Activated CD8-positive, alpha-beta memory T cell treated with anti-CD3 and anti-CD28 coated beads for 36 hours (primary cell): ENCODE data around the gene INO80E. TPM values are rescaled to one million over a fixed set of nuclear protein-coding genes. Genes with fewer than 3 reads are reported as not detected.

ENCODE experiments used
- CTCF ChIA-PET: fragments of 350-600 bp; sonication (Branson Sonifier 250); formaldehyde crosslinking; loops from one replicate; lab custom pipeline; 2021; ENCODE audit warnings: antibody characterized with exemption; lab: Charles Lee
- POLR2A ChIA-PET: fragments of 350-600 bp; sonication (Branson Sonifier 250); formaldehyde crosslinking; loops from one replicate; lab custom pipeline; 2021; ENCODE audit warnings: antibody characterized with exemption; lab: Charles Lee
- total RNA-seq, 2 experiments: library from RNA; stranded (reverse); gene quantifications; one replicate each; pipeline ENCODE4 v1.2.3, GENCODE V29; 2021

INO80E gene, protein sequence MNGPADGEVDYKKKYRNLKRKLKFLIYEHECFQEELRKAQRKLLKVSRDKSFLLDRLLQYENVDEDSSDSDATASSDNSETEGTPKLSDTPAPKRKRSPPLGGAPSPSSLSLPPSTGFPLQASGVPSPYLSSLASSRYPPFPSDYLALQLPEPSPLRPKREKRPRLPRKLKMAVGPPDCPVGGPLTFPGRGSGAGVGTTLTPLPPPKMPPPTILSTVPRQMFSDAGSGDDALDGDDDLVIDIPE
- total RNA-seq: 100 to 1,000 TPM; 119 to 123 TPM

DNA sequence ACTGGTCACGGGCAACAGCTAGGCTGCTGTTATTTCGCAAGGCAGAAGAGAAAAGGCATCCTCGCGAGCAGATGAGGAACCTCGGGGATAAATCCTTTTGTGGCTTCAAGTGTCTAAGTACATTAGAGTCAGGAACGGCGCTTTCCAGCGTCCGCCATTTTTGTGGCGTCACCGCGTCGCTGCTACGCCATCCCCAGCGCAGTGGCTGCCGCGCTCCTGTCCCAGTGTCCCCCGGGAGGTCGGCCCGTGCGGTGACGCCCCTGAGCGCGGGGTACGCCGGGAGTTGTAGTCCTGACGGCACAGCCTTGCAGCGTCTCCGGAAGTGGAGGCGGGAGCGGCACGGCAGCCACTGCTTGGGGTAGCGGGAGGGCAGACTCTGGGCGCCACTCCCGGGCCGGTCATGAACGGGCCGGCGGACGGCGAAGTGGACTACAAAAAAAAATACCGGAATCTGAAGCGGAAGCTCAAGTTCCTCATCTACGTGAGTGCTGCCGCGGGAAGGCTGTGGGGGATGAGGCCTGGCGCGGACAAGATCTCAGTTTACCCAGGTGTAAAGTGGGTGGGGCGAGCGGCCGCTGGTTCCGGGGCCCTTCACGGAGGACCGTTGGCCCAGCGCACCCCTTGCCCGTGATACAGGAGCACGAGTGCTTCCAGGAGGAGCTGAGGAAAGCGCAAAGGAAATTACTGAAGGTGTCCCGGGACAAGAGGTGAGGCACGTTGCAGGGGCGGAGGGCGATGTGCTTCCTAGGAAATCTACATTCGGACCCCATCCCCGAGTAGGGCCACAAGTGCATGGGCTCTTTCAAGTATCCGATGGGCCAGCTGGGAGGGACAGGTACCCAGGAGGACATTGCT is at the start of gene INO80E:
Gene INO80E, plus strand, starts transcription at position 331 of the 855 bp plus-strand sequence. Its CDS starts 70 bp downstream, at position 401.
- CTCF ChIA-PET: interaction anchor here (0.7 to 2.9 kb wide), 8 partner anchors 10 to 294 kb away, joined by 3 to 10 read pairs (median 4); no protein-coding TSS in a partner anchor

GRCh38 chr16:29947897-29948296 is 48.1 kb upstream of the INO80E start:
- CTCF ChIA-PET: no interaction called here
- POLR2A ChIA-PET: no interaction called here

More for the DNA sequence above, at the start of gene INO80E:
- POLR2A ChIA-PET: interaction anchor here (1.1 to 2.1 kb wide), 3 partner anchors 23 to 188 kb away, joined by 4 to 10 read pairs (median 8); partner anchors contain the start of genes KCTD13 and TAOK2

DNA sequence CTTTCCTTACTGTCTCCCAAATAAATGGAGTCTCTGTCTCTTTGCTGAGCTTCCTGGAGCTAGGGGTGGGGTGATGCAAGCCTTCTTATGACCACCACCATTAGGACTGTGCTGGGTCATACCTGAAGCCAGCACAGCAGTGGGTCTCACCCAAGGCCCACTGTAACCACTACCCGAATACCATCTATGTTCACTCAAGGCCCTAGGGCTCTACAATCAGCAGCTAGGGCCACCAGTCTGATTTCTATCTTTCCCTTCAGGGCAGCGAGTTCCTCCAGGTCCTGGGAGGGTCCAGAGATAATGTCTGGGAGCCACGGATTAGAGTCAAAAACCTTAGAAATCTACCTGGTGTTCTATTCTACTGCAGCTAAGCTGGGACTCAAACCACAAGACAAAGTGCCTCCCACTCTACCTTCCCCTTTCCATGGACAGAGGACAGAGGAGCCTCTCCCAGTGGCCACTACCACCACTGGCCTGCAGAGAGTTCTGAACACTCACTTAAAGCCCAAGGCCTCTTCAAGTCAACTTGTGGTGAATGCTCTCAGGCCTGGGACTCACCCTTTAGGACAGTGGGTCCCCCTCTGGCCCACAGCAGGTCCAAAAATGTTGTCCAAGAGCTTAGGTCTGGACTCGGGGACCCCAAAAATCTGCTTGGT is 45.1 kb upstream of the INO80E start:
- POLR2A ChIA-PET: no interaction called here
- CTCF ChIA-PET: no interaction called here

DNA sequence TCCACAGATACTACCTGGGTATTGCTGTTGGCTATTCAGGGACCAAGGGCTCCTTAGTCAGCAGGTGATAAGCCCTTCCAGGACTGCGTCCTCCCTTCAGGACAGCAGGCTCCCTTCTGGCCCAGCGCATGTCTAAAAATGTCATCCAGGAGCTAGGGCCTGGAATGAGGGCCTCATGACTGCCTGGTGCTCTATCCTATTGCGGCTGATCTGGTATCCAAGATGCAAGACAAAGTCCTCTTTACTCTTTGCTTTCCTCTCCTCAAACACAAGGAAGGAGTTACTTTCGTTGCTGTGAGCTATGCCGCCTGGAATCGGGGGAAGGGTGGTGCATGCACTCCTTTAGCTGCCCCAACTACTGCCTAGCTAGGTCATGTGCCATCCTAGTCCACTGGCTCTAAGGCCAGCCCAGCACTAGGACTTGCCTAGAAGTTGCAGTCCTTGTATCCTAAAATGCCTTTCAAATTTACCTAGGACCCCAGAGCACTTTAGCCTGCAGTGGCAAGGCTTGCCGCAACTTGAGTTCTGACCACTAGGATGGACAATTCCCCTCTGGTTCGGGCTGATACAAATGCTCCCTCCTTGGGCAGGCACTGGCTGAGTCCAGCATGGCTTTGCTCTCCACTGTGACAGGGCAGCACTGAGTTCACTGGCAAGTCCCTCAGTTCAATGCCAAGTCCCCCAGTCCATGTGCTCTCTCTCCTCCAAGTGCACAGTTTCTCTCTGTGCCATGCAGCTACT is 44.2 kb upstream of the INO80E start:
- POLR2A ChIA-PET: interaction anchor here (0.6 kb wide), 1 partner anchor 178 kb away, joined by 3 read pairs; no protein-coding TSS in a partner anchor

DNA sequence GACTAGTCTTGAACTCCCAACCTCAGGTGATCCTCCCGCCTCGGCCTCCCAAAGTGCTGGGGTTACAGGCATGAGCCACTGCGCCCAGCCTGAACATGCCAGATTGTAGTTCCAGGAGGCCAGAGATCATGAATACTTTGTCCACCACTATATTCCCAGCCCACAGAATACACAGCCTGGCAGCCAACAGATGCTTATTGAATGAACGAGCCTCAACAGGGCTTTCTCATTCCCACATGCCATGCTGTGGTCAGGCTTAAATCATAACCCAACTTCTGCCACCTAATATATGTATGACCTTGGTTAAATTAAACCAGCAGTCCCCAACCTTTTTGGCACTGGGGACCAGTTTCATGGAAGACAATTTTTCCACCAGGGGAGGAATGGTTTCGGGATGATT is 37.3 kb upstream of the INO80E start:
- POLR2A ChIA-PET: no interaction called here
- CTCF ChIA-PET: no interaction called here

More for the DNA sequence above, 44.2 kb upstream of the INO80E start:
- CTCF ChIA-PET: no interaction called here

DNA sequence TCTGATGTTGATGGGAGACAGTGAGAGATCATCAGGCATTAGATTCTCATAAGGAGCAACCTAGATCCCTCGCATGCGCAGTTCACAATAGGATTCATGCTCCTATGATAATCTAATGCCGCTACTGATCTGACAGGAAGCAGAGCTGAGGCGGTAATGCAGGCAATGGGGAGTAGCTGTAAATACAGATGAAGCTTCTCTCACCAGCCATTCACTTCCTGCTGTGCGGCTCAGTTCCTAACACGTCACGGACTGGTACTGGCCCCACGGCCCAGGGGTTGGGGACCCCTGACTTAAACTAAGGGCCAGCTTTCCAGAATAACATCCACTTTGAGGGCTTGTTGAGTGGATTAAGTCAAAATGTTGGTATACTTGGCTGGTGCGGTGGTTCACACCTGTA is 36.7 kb upstream of the INO80E start:
- CTCF ChIA-PET: no interaction called here
- POLR2A ChIA-PET: interaction anchor here (0.6 kb wide), 1 partner anchor 33 kb away, joined by 5 read pairs; the partner anchor contains the start of gene KCTD13

- ChIA-PET CTCF (interaction anchor here (1.5 to 2.3 kb wide), 2 partner anchors 13 to 73 kb away, joined by 7 to 14 read pairs; partner anchors contain the start of gene TAOK2), POLR2A (interaction anchor here (0.6 kb wide), 1 partner anchor 34 kb away, joined by 5 read pairs; the partner anchor contains the start of gene KCTD13)
Measured at GRCh38 chr16:29959821-29960220, 36.2 kb upstream of the INO80E start.

GRCh38 chr16:29961127-29961478 is 34.9 kb upstream of the INO80E start:
- POLR2A ChIA-PET: interaction anchor here (0.6 to 1.5 kb wide), 6 partner anchors 12 to 203 kb away, joined by 3 to 10 read pairs (median 5); partner anchors contain the start of genes KCTD13 and TAOK2

GRCh38 chr16:29961479-29962343 is 34.3 kb upstream of the INO80E start, which contains the start of gene TMEM219:
Gene TMEM219 (plus strand): TSS chr16:29962079. CDS start chr16:29963144, 1,065 bp downstream.
- CTCF ChIA-PET: interaction anchor here (0.6 to 2.3 kb wide), 5 partner anchors 11 to 113 kb away, joined by 3 to 14 read pairs (median 4); partner anchors contain the start of gene TAOK2
- POLR2A ChIA-PET: interaction anchor here (0.5 to 1.5 kb wide), 5 partner anchors 11 to 1098 kb away, joined by 3 to 10 read pairs (median 7); partner anchors contain the start of genes KCTD13, SH2B1 and TAOK2

More at GRCh38 chr16:29961127-29961478, 34.9 kb upstream of the INO80E start:
- CTCF ChIA-PET: interaction anchor here (0.6 to 2.3 kb wide), 5 partner anchors 12 to 113 kb away, joined by 3 to 14 read pairs (median 7); partner anchors contain the start of gene TAOK2

GRCh38 chr16:29962344-29962994 is 33.6 kb upstream of the INO80E start:
- POLR2A ChIA-PET: interaction anchor here (0.5 to 1.5 kb wide), 4 partner anchors 10 to 1099 kb away, joined by 5 to 10 read pairs (median 7); partner anchors contain the start of genes KCTD13, SH2B1 and TAOK2
- CTCF ChIA-PET: interaction anchor here (0.8 to 2.3 kb wide), 2 partner anchors 10 to 63 kb away, joined by 4 to 14 read pairs; partner anchors contain the start of gene TAOK2

DNA sequence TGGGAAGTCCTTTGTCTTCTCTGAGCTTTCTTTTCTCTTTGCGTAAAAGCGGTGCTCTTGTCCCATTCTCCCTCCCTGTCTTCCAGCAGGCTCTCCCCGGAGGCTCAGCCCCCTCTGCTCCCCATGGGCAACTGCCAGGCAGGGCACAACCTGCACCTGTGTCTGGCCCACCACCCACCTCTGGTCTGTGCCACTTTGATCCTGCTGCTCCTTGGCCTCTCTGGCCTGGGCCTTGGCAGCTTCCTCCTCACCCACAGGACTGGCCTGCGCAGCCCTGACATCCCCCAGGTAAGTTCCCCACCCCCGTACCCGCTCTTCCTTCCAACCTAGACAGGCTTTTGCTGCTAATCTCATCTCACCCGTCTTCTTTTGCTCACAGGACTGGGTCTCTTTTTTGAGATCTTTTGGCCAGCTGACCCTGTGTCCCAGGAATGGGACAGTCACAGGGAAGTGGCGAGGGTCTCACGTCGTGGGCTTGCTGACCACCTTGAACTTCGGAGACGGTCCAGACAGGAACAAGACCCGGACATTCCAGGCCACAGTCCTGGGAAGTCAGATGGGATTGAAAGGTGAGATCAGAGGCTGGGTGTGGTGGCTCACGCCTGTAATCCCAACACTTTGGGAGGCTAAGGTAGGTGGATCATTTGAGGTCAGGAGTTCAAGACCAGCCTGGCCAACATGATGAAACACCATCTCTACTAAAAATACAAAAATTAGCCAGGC is 32.9 kb upstream of the INO80E start:
- ChIA-PET POLR2A (interaction anchor here (1.2 kb wide), 1 partner anchor 10 kb away, joined by 5 read pairs; the partner anchor contains the start of gene TAOK2), CTCF (no interaction called here)

- ChIA-PET POLR2A (no interaction called here), CTCF (no interaction called here)
Measured at GRCh38 chr16:29968205-29968604, 27.8 kb upstream of the INO80E start.

DNA sequence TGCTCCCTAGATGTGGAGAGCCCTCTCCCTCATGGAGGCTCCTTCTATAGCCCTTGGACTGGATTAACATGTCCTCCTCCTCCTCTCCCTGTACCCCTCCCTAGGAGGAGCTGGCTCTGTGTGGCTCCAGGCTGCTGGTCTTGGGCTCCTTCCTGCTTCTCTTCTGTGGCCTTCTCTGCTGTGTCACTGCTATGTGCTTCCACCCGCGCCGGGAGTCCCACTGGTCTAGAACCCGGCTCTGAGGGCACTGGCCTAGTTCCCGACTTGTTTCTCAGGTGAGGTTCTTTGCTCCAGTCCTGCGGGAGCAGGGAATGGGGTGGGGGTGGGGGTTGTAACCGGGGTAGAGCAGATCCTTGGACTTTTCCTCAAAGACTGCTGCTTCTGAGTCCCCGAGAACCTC is 24.7 kb upstream of the INO80E start:
- POLR2A ChIA-PET: no interaction called here
- CTCF ChIA-PET: interaction anchor here (3.0 kb wide), 1 partner anchor 10 kb away, joined by 14 read pairs; the partner anchor contains the start of gene TMEM219

DNA sequence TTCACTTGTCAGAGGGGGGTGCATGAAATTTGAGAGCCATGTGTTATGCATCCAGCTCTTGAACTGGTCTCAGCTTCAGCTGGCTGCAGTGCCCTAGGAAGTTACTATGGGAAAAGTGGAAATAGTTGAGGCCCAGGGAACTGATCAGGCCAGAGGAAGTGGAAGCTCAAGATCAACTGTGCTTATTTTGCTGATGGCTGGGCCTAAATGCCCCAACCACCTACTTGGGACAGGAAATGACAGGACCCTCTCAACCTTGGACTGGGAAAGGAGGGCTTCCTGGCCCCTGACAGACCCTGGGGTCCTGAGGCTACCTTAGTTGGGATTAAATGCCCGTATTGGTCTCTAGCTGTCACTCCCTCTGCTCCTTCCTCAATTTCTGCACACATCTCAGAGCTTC is 23.5 kb upstream of the INO80E start:
- ChIA-PET POLR2A (interaction anchor here (1.3 to 2.2 kb wide), 5 partner anchors 11 to 93 kb away, joined by 5 to 17 read pairs (median 10); partner anchors contain the start of genes ALDOA, ASPHD1, HIRIP3 and INO80E), CTCF (interaction anchor here (1.3 to 3.0 kb wide), 3 partner anchors 11 to 272 kb away, joined by 4 to 14 read pairs (median 5); partner anchors contain the start of gene TMEM219)

DNA sequence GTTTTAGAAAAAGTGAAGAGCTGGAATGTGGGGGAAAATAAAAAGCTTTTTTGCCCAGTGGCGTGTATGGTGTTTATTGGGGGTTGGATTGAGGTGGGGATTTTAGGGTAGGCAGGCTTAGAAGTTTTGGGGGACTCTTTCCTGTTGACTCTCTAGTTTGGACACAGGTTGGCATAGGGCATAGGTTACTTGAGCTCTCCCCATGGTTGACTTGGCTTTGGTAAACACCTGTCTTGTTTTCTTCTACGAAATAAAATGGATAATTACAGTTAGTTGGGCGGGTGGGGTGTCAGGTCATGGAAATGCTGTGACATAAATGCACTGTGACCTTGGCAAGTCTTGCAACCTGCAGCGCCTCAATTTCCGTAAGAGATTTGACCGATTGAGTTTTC is 23.1 kb upstream of the INO80E start:
- ChIA-PET CTCF (interaction anchor here (1.1 to 3.0 kb wide), 4 partner anchors 12 to 272 kb away, joined by 3 to 14 read pairs (median 4); partner anchors contain the start of genes PAGR1 and TMEM219), POLR2A (interaction anchor here (0.6 to 2.2 kb wide), 7 partner anchors 10 to 308 kb away, joined by 4 to 17 read pairs (median 8); partner anchors contain the start of genes ALDOA, ASPHD1, HIRIP3 and INO80E)
